SK-N-MC (cell line): ENCODE results near the gene KATNIP.

Source experiments
- DNase-seq: peaks from one replicate; pipeline ENCODE4 v3.0.0-alpha.2; 2011; ENCODE audit warnings: low read depth, low spot score
- H3K27ac ChIP-seq: fragments of 200-600 bp; sonication (generic); 2 replicates; pipeline ENCODE4 v1.5.1; 2016; ENCODE audit warnings: mixed run types
- H3K36me3 ChIP-seq: fragments of 200-600 bp; sonication (generic); 2 replicates; pipeline ENCODE4 v1.6.1; 2017; ENCODE audit warnings: antibody characterized with exemption, low read length, mixed read lengths; ENCODE audit not compliant: insufficient read depth
- H3K4me3 ChIP-seq: fragments of 200-600 bp; sonication (generic); 2 replicates; pipeline ENCODE4 v1.5.1; 2016
- H3K9ac ChIP-seq: fragments of 200-600 bp; sonication (generic); 2 replicates; pipeline ENCODE4 v1.8.0; 2017; ENCODE audit warnings: mixed run types, mixed read lengths; ENCODE audit not compliant: insufficient read length
- H3K9me3 ChIP-seq: fragments of 200-600 bp; sonication (generic); 2 replicates; pipeline ENCODE4 v1.6.1; 2017; ENCODE audit warnings: low read depth, mild to moderate bottlenecking, antibody characterized with exemption, low read length, moderate library complexity, mixed read lengths
- EZH2 ChIP-seq: fragments of 200-600 bp; sonication (generic); IDR thresholded peaks from one replicate; pipeline ENCODE4 v1.6.1; 2017; ENCODE audit warnings: antibody characterized with exemption
- FOXP2 ChIP-seq: optimal IDR thresholded peaks from 2 replicates; pipeline ENCODE3; 2011; ENCODE audit warnings: mild to moderate bottlenecking, moderate library complexity; ENCODE audit not compliant: insufficient read depth; ENCODE audit errors: extremely low read length, control extremely low read depth
- POLR2AphosphoS5 ChIP-seq: IDR thresholded peaks from 2 replicates; pipeline ENCODE4 v1.6.1; 2012; ENCODE audit warnings: mild to moderate bottlenecking, low read depth, low read length, borderline replicate concordance

Gene KATNIP

GRCh38 chr16:27531186-27531585 is 18.8 kb upstream of the KATNIP start:
- Histone ChIP-seq H3K27ac (no peak overlapping the region), H3K36me3 (peaks cover 86% of the 10 kb centered on the region), H3K9me3 (no peaks in the 10 kb centered on the region), H3K4me3 (no peak overlapping the region), H3K9ac (no peak overlapping the region)
- no peak for DNase-seq
- TF ChIP-seq POLR2AphosphoS5 (no peak), FOXP2 (no peak)

GRCh38 chr16:27531826-27532800 is 17.8 kb upstream of the KATNIP start:
- Histone ChIP-seq H3K9me3 (no peaks in the 10 kb centered on the region), H3K9ac (no peak overlapping the region), H3K27ac (no peak overlapping the region), H3K36me3 (peaks cover 86% of the 10 kb centered on the region), H3K4me3 (no peak overlapping the region)
- TF ChIP-seq POLR2AphosphoS5 = no peak
- no peak for TF ChIP-seq FOXP2
- TF ChIP-seq EZH2 = no peak
- no peak for DNase-seq

GRCh38 chr16:27534256-27534655 is 15.7 kb upstream of the KATNIP start:
- Histone ChIP-seq H3K9ac (no peak overlapping the region), H3K4me3 (no peak overlapping the region), H3K27ac (no peak overlapping the region), H3K36me3 (peaks cover 90% of the 10 kb centered on the region), H3K9me3 (no peaks in the 10 kb centered on the region)
- TF ChIP-seq POLR2AphosphoS5 (no peak), FOXP2 (no peak), EZH2 (no peak)
- DNase-seq = no peak

GRCh38 chr16:27538528-27538927 is 11.4 kb upstream of the KATNIP start:
- no peak overlapping the region for H3K27ac ChIP-seq
- no peak overlapping the region for H3K4me3 ChIP-seq
- TF ChIP-seq FOXP2 (no peak), POLR2AphosphoS5 (no peak), EZH2 (no peak)
- DNase-seq = no peak
- H3K9ac ChIP-seq = no peak overlapping the region
- peaks cover 89% of the 10 kb centered on the region for H3K36me3 ChIP-seq
- H3K9me3 ChIP-seq = no peaks in the 10 kb centered on the region

GRCh38 chr16:27539120-27539519 is 10.8 kb upstream of the KATNIP start:
- no peak for TF ChIP-seq POLR2AphosphoS5
- no peak for TF ChIP-seq EZH2
- no peak for TF ChIP-seq FOXP2
- Histone ChIP-seq H3K4me3 (no peak overlapping the region), H3K9ac (no peak overlapping the region), H3K36me3 (peaks cover 91% of the 10 kb centered on the region), H3K27ac (no peak overlapping the region), H3K9me3 (no peaks in the 10 kb centered on the region)
- no peak for DNase-seq

GRCh38 chr16:27539636-27540035 is 10.3 kb upstream of the KATNIP start:
- Histone ChIP-seq H3K36me3 (peaks cover 91% of the 10 kb centered on the region), H3K27ac (no peak overlapping the region), H3K9ac (no peak overlapping the region), H3K9me3 (no peaks in the 10 kb centered on the region), H3K4me3 (no peak overlapping the region)
- no peak for TF ChIP-seq FOXP2
- no peak for TF ChIP-seq EZH2
- no peak for TF ChIP-seq POLR2AphosphoS5
- DNase-seq = no peak

GRCh38 chr16:27543801-27544200 is 6.1 kb upstream of the KATNIP start:
- TF ChIP-seq EZH2 (no peak), FOXP2 (no peak), POLR2AphosphoS5 (no peak)
- Histone ChIP-seq H3K9ac (no peak overlapping the region), H3K27ac (no peak overlapping the region), H3K4me3 (no peak overlapping the region), H3K36me3 (peaks cover 63% of the 10 kb centered on the region), H3K9me3 (no peaks in the 10 kb centered on the region)
- no peak for DNase-seq

- Histone ChIP-seq H3K27ac (no peak overlapping the region), H3K36me3 (peaks cover 54% of the 10 kb centered on the region), H3K9ac (no peak overlapping the region), H3K9me3 (no peaks in the 10 kb centered on the region), H3K4me3 (no peak overlapping the region)
- DNase-seq = no peak
- TF ChIP-seq FOXP2 = no peak
- no peak for TF ChIP-seq POLR2AphosphoS5
- no peak for TF ChIP-seq EZH2
These were observed 5.3 kb upstream of the KATNIP start for GRCh38 chr16:27544671-27545070.
